SW480 (cell line): ENCODE results near the gene KCNIP3.
"Not testable (repeated sequence)": the region's sequence is repeated elsewhere in the genome, so short reads cannot be mapped to it uniquely, and the experiment has no call there.

Source experiments
- DNase-seq: peaks from one replicate; pipeline ENCODE4 v3.0.0-alpha.2; 2016; ENCODE audit warnings: low spot score

Gene KCNIP3

DNA sequence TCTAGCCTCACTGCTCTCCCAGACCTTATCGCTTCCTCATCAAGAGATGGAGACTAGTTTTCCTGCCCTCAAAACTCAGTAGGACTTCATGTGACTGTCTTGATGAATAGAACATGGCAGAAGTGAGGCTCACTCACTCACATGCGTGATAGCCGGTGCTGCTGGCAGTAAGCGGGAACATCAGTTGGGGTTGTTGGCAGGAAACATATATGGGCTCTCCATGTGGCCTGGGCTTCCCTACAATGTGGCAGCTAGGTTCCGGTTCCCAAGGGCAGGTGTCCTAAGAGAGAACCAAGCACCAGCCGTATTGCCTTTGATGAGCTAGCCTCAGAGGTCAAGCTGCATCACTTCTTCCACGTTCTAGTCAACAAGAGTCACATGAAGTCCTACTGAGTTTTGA lies 90.2 kb downstream of the KCNIP3 start:
- no peak for DNase-seq

DNA sequence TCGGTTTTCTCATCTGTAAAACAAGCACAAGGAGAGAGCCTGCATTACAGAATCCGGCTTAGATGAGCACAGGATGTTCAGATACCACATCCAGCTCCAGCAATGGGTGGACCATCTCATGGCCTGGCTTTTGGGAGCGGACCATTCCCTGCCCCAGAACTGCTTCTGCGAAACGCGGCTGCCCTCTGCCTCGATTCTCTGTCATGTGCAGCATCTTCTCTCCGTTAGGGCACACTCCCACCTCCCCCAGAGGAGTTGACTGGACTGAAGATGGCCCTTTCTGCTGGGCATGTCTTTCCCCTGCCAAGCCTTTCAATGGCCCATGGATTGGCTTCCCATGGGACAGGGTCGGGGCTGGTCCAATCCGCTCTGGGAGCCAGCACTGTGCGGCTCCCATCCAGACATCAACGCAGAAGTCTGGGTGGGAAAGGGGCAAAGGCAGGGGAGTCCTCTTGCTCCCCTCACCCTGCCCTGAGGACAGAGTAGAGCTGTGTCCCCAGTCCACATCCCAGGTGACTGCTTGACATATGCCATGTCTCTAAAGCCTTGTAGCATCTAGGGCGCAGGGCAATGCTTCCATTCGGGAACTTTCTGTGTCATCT lies 91.0 kb downstream of the KCNIP3 start:
- DNase-seq = no peak

DNA sequence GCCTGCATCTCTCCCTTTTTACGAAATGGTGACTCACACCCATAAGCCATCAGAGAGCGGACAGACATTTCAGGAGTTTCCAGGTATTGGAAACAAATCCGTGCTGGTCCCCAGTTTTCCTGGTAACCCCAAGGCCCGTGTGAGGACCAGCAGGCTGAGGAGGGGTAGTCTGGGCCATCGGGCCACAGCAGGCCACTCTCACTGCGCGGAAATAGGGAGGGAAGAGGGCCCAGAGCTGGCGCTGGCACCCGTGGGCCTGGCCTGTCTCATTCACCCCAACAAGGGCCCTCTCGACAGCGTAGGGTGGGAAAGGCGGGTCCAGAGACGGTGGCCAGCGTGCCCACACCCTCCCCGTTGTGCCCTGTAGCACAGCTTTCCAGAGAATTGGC lies 91.7 kb downstream of the KCNIP3 start:
- DNase-seq = no peak

DNA sequence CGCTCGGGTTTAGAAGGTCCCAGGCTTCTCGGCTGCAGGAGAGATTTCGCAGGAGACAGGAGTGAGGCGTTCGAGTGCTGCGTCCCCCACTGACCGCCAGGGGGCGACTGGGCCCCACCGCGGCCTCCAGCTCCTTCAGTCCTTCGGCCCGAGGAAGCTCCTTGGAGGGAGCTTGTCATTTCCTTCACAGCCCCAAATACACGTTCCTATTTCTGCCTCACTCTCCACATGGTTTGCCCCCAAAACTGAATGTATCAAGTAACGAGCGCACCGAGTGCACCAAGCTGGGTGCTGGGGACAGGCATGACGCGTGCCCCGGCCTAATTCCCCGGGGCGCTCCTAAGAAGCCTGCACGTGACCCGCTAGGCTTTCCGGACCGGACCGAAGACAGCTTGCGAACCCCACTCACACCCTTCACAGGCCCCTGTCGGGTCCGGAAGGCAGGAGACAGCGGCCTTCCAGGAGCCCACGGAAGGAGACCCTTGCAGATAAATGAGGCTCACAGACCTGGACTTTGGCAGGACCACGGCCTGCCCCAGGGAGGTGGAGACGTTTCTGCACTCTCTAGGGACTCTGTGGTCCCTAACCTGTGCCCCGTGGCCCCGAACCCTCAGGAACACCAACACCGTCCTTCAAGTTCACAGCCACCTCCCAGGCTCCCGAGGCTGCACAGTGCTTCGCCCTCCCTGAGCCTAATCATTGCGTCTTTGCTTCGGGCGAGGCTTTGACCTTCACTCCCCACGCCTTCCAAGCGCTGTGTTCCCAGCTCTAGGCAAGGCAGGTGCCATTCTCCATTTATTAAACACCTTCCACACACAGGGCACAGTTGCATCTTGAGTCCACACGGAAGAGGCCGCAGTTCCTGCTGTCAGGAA lies 92.3 kb downstream of the KCNIP3 start:
- DNase-seq = no peak

DNA sequence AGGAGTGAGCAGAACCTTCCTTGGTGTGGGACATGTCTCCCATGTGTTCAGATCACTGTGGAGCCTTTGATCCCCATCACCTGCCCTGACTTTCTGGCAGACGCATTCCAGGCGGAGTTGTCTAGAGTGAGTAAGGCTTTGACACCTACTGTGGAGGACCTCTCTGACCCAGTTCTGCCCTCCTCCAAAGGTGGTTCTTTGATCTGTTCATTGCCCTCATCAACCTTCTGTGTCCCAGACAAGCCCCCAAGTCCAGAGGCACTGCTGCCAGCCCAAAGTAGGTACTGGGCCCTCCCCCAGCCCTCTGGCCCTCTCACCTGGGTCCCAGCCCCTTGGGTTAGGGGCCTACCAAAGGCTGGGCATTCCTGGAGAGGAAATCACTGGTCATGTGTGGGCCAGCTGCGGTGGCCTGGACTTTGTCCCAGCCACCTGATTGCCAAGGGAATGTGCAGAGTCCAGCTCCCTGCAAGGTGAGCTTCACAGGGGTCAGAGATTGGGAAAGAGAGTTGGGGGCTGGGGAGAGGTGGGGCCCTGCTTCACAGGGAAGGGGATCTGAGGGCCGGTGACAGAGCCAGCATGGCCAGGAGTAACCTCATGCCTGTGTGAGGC lies 93.2 kb downstream of the KCNIP3 start:
- peak; percentile 47 for DNase-seq

DNA sequence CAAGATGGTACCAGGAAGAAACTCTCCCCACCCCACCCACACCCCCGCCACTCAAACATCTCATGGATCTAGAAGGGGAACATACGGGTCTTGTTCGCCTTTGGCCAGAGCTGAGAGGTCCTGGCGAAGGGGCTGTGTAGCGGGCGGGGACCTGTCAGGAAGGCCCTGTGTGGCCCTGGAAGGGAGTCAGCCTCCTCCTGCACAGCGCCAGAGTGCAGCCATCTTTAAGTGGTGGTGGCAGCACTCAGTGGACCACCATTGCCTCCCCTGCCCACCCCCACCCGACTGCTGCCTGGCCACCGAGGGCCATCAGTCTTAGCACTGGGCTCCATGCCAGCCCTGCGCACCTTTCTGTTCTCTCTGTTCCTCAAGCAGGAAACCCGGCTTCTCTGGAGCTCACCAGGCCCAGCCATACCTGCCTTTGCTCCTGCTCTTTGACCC lies 93.8 kb downstream of the KCNIP3 start:
- DNase-seq = no peak

DNA sequence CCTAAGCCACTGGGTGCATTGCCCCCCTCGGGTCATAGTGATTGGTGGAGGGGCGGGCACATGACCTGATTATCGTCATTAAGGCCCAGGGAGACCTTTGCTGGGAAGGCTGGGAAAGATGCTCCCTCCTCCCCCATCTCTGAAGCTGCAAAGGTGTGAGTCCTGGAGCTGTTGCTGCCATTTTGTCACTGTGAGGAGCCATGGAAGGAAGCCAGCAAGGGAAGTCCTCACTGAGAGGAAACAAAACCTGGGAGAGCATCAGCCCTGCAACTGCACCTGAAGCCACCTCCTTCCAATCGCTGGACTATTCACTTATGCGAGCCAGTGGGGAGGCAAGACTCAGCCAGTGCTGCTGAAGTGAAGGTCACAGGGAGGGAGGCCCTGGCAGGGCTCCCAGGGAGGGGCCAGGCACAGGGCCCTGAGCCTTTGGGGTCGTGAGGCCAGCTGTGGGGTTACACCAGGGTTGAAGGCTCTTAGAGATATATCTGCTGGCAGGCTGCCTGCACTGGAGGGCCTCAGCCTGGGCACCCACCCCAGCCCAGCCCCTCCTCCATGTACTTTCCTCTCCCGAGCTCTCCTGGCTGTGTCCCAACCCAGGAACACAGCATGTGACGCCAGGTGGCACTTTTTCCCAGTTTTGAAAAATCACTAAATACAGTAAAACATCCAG lies 94.6 kb downstream of the KCNIP3 start:
- no peak for DNase-seq

DNA sequence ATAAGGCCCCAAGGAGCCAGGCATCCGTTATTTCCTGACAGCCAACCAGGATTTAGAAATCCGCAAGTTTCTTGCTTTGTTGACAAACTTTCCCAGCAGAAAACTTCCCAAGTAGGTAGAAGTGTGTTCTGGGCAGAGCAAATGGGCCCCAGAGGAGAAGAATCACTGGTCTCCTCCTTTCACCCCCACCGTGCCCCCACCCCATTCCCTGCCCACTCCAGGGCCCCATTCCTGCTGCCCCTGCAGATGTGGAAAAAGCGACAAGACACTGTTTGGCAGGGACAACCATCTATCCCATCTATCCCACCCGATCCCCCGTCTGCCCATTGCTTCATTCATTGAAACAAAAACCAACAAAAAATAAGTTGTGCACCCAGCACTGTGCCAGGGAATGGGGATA lies 95.2 kb downstream of the KCNIP3 start:
- no peak for DNase-seq

DNA sequence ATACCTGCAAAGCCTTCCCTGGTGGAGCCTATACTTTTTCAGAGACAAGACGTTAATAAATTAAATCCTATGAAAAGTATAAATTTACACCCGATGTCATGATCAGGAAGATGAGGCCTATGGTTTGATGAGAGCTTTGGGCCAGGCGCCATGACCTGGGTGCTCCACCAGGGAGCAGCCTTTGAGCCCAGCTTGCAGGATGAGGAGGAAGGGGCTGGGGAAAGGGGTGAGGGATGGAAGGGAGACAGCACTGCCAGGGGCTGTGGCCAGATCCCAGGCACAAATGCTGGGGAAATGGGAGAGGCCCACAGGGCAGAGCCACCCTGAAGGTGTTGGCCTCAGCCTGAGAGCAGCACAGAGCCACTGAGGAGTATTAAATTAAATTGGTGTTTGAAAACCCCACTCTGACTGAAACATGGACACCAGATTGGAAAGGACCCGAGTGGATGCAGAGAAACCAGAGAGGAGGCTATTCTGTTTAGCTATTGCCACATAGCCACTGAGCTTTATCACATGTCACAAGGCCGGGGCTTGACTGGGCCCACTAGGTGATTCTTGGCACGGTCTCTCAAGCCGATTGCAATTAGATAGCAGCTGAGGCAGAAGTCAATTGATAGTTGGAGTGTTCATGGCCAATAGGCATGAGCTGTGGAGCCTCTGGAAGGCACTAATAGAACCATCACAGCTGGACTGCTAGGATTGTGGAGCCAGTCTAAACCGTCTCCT lies 95.7 kb downstream of the KCNIP3 start:
- no peak for DNase-seq

DNA sequence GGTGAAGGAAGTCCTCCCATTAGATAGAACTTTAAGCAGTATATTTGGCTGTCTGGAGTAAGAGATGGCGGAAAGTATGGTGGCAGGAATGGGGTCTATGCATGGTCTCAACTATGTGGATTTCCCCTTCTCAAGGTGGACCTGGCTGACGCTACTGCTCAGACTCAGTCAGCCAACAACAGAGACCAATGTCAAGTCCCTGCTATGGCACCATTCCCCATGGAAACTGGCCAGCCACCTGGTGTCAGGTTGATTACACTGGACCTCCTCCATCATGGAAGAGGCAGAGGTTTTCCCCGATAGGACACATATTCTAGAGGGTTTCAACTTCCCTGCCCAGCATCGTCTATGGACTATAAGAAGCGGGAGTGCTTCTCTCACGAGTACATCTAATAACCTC lies 96.8 kb downstream of the KCNIP3 start:
- DNase-seq = no peak

DNA sequence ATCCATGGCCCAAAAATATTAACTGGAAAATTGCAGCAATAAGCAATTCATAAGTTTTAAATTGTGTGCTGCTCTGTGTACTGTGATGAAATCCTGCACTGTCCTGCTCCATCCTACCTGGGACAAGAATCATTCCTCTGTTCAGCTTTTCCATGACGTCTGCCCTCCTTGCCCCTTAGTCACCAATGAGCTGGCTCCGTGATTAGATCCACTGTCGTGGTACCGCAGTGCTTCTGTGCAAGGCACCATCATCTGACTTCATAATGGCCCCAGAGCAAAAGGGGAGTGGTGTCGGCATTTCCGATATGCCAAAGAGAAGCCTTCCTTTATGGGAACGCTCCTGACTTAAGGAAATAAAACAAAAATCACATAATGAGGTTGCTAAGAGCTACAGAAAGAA lies 101.9 kb downstream of the KCNIP3 start:
- DNase-seq = no peak

DNA sequence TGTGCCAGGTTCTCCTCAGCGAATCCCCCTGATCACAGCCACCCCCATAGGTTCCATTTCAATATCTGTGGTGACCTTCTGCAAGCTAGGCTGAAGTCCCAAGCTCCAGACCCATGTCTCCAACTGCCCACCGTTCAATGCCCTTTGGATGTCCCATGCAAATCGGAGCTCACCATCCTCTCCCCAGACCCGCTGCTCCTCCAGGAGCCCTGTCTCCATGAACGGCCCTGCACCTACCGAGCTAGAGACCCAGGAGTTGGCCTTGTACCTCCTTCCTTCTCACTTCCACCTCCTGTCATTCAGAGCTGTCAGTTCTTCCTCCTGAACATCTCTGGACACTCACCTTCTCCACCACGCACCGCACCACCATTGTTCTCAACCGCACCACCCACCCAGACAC lies 104.3 kb downstream of the KCNIP3 start:
- no peak for DNase-seq

DNA sequence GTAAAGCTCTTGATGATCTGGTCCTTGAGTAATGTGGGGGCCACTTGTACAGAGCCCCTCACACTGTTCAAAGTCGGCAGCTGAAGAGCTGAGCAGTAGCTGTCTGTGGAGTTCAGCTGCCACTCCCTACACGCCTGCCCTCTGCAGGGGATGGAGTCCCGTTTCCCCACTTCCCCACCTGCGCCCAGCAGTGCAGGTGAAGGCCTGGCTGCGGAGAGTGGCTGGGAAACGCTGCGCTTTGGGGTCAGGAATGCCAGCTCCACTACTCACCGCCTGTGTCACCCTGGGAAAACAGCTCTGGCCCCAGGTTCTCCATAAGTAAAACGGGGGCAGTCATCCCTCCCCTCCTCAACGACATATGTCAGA lies 104.8 kb downstream of the KCNIP3 start:
- DNase-seq = peak; percentile 34

DNA sequence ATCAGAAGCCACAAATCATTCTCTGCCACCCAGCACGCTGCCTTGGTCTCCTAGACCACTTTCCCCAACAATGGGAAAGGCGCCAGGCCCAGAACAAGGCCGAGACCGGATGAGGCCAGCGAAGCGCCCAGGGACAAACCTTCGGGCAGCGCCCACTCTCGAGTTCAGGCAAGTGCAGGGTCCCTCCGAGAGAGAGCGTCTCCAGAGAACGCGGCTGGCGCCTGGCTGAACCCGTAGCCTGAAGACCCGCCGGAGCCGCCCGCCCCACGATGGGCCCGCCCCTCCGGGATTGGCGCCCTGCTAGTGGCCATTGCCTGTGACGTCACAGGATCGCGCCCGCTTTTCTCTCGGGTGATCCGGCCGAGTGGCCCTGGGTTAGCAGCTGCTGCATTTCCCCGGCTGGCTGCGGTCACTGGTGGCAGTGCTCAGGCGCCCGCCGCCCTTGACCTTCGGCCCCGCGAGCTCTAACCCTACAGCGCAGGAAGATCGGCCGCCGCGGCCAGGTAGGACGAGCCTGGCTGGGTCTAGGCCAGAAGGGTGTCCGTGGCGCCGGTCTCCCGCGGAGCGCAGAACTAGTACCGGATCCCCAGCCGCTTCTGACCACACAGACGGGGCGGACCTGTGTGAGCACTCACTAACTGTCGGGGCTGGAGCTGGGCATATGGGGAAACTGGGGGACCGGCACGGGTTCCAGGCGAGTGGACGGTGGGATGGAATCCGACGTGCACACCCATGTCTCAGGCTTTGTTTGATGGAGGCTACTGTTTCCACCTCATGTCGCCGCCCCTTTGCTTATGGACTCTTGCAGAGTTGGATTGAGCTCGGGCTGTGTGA lies 105.4 kb downstream of the KCNIP3 start, which contains the start of gene FAHD2A:
Gene FAHD2A (plus strand): TSS at position 339 of the 834 bp plus-strand sequence. CDS start 2,851 bp downstream, outside the sequence.
- peak; percentile 90 for DNase-seq

DNA sequence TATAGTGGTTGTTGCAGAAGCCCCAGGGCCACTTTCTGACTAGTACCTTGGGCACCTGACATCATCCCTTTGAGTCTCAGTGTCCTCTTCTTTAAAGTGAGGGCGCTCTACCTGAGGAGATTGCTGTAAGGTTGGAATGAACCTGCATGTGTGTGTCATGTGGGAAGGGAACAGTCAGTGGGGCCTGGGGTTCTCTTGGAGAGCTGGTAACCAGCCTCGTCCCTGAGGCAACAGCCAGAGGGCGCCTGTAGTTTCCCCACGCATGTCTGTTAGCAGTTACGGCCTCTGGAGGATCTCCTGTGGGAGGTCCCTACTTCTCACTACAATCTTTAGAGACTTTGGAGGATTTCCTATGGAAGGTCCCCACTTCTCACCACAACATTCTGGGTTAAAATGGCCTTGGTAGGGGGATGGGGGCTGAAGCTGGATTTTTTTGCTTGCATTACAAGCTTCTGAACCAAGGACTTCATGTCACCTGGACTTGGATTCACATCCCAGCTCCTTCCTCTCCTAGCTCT lies 106.1 kb downstream of the KCNIP3 start:
- peak; percentile 42 for DNase-seq

DNA sequence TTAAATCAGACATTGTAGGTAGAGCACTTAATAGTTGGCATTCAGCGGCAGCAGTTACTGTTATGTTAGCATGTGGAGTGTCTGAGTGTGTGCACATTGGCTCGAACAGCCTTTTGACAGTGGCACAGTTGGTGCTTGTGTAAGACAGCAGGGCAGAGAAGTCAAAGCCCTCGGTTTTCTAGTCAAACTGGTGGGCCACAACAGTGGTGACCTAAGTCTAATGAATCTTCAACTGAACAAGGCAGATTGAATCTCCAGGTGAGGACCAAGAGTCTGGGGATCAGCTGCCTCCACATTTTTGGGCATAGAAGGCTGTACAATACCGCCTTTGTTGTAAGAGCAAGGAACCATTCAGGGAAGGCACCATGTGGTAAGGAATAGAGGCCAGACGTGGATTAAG lies 106.7 kb downstream of the KCNIP3 start:
- not testable (repeated sequence) for DNase-seq

DNA sequence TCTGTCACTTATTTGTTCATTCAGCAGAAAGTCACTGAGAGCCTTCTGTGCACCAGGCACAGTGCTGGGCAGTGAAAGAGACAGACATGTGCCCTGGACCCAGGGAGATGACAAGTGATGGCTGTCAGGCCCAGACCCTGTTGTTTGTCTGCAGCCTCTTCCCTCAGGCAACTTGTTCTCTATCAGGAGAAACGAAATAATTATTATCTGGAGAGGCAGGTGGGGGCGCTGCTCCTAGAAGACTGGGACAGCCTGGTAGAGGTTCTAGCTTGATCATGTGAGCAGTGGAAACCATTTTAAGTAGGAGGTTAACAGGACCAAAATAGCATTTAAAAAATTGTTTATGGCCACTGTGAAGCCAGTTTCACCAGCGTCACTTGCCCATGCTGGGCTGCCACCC lies 107.5 kb downstream of the KCNIP3 start:
- not testable (repeated sequence) for DNase-seq

DNA sequence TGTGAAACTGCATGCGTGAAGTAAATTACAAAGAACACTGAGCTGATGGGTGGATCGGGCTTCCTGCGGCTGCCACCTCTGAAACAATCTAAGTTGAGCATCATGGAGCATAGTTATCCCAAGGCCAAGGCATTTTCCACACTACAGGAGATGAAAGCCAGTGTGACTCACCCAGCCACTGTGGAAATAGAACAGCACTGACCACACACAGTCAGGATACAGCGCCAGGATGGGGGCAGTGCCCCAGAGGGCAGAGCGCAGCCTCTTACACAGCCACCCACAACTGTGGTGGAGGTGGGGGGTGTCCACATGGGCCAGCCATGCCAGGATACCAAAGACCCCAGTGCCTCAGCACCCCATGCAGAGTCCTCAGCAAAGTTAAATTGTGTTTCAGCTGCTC lies 114.1 kb downstream of the KCNIP3 start:
- DNase-seq = not testable (repeated sequence)

DNA sequence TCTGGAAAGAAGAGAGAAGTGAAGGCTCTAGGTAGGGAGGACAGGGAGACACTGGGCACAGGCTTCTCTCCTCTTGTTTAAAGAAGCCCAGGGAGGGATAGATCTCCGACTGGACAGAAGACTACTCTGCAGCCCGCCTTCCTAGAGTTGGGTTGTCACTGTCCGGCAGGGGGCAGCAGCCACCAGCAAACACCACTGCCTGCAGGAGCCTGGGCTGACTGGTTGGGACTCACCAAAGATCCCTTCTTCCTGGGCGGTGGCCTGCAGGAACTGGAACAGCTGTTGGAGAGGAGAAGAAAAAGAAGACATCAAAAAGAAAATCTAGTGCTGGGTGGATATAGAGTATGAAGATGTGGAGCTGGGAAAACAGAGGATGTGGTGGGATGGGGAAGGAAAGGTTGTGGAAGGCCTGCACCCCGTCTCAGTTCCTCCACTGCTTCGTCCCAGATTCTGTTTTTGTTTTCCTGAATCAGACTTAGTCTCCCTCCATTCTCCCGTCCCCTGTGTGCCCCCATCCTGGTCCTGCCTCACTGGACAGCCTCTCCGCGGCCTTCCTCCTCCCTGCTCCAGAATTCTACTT lies 117.0 kb downstream of the KCNIP3 start:
- peak; percentile 71 for DNase-seq

DNA sequence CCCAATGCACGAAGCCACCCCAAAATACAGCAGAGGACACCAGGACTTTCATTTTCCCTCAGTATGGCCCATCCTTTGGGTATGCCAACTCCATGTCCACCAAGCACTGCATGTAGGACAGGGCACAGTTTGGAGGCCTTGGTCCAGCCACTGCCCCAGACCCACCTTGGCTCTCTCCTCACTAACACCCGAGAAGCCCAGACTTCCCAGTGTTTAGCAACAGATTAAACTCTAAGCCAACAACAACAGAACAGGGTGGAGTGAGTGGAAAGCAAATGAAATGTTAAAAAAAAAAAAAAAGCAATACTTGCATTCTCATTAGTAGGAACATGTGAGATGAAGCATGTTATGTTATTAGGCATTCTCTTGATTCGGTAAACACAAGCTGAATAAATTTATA lies 118.0 kb downstream of the KCNIP3 start:
- DNase-seq = not testable (repeated sequence)
